ENCODE results near the gene TEX11.

- TF ChIP-seq CTCF (IDR thresholded peaks at IDR 0.05; ENCODE audit: low read depth, low read length), result no peak
- TF ChIP-seq EZH2phosphoT487 (IDR thresholded peaks at IDR 0.05; ENCODE audit: low read depth), result no peak
These were observed 316.4 kb downstream of the TEX11 start for GRCh38 chrX:70592091-70592490.

Data from OCI-LY3 (cell line).